ENCODE measurements around the gene PRPF8. TPM values are rescaled to one million over a fixed set of nuclear protein-coding genes. Genes with fewer than 3 reads are reported as not detected.

The PRPF8 gene
- total RNA-seq, 1 experiment from 2014 or later, result 439 TPM

DNA sequence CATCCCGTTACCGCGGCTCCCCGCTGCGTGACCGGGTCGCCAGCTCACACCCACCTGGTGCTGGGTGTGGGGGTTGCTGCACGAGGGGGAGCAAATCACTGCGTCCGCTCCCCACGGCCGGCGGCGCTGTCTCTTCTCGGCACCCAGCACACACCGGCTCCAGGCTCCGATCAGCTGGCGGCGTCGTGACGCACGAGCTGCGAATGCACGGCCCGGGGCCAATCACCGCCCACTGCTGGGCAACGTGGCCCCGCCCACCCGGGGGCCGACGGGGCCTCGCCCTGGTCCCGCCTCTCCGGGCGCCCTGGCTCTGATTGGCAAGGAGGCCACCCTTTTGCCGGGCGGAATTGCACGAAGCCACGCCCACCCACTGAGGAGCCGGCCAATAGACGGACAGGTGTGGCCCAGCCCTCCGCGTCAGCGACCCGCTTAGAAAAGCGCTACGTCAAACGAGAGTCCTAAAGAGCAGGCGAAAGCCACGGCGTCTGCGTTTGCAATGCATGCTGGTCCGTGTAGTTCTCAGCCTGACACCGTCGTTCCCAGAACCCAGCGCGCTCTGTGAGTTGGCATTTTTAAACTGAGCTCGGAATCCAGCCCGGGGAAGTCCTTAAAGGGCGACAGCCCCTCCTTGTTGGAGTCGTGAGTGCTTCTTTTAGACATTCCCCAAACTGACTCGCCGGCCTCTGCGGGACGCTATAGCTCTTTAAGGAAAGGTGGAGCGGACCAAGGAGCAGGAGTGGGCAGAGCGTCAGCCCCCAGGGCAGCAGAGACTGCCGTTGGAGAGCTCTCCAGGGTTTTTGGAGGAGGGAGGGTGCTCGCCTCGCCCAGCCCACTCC, 31.6 kb upstream of the PRPF8 start:
- BruUV-seq (replicated peaks), result no TSS peak

DNA sequence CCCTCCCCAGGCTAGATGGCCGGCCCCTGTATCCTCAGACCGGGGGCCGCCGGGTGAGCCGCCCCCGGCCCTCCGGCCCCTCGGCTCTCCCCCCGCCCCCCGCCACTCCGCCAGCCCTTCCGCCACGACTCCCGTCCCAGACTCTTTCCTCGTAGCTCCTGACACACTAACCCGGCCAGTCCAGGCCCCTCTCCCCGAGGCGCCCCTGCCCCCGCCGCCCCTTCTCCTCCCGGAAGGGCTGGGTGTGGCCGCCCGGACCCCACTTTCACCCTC, 31.1 kb upstream of the PRPF8 start:
- Histone ChIP-seq H3K4me1 (ENCODE audit: insufficient read depth, low read length, poor library complexity, severe bottlenecking) (peaks cover 32% of the 10 kb centered on the region), H3K9me3 (ENCODE audit: low read depth, low read length, poor library complexity, severe bottlenecking) (no peaks in the 10 kb centered on the region), H3K36me3 (ENCODE audit: insufficient read depth, low read length, poor library complexity, severe bottlenecking) (peaks cover 6% of the 10 kb centered on the region), H3K27me3 (replicated peaks; ENCODE audit: insufficient read depth, low read depth, low read length, poor library complexity) (no peaks in the 10 kb centered on the region), H3K27ac (ENCODE audit: low read depth, low read length, poor library complexity, severe bottlenecking) (peak overlapping the region; percentile 85), H3K4me3 (ENCODE audit: low read depth, low read length, poor library complexity, severe bottlenecking) (peak overlapping the region; percentile 60)
- ChIA-PET POLR2A (ENCODE audit: low non-redundant PET) (interaction anchor here (0.7 kb wide), 1 partner anchor 47 kb away, joined by 4 read pairs; no protein-coding TSS in a partner anchor), CTCF (interaction anchor here (0.6 kb wide), 1 partner anchor 135 kb away, joined by 3 read pairs; no protein-coding TSS in a partner anchor)
- DNase-seq (ENCODE audit: low spot score), result no peak
- TF ChIP-seq, protein P1, sequence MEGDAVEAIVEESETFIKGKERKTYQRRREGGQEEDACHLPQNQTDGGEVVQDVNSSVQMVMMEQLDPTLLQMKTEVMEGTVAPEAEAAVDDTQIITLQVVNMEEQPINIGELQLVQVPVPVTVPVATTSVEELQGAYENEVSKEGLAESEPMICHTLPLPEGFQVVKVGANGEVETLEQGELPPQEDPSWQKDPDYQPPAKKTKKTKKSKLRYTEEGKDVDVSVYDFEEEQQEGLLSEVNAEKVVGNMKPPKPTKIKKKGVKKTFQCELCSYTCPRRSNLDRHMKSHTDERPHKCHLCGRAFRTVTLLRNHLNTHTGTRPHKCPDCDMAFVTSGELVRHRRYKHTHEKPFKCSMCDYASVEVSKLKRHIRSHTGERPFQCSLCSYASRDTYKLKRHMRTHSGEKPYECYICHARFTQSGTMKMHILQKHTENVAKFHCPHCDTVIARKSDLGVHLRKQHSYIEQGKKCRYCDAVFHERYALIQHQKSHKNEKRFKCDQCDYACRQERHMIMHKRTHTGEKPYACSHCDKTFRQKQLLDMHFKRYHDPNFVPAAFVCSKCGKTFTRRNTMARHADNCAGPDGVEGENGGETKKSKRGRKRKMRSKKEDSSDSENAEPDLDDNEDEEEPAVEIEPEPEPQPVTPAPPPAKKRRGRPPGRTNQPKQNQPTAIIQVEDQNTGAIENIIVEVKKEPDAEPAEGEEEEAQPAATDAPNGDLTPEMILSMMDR (conservative IDR thresholded peaks at IDR 0.05; ENCODE audit: low read depth, low read length), result no peak
- no peak for TF ChIP-seq EZH2 (IDR thresholded peaks at IDR 0.05; ENCODE audit: borderline replicate concordance, low read depth, low read length, poor library complexity, severe bottlenecking)
- intact Hi-C loops (cut with micrococcal nuclease; ENCODE audit: unreplicated experiment), result loop anchor here (5.0 to 10.0 kb wide), 2 partner anchors 149 to 327 kb away; partner anchors contain the start of gene OVCA2
- no TSS peak for BruUV-seq (replicated peaks)

More for the DNA sequence above, 31.6 kb upstream of the PRPF8 start:
- Histone ChIP-seq H3K9me3 (ENCODE audit: low read depth, low read length, poor library complexity, severe bottlenecking) (no peaks in the 10 kb centered on the region), H3K36me3 (ENCODE audit: insufficient read depth, low read length, poor library complexity, severe bottlenecking) (peaks cover 6% of the 10 kb centered on the region), H3K27ac (ENCODE audit: low read depth, low read length, poor library complexity, severe bottlenecking) (peak overlapping the region; percentile 99), H3K27me3 (replicated peaks; ENCODE audit: insufficient read depth, low read depth, low read length, poor library complexity) (no peaks in the 10 kb centered on the region), H3K4me3 (ENCODE audit: low read depth, low read length, poor library complexity, severe bottlenecking) (peak overlapping the region; percentile 60), H3K4me1 (ENCODE audit: insufficient read depth, low read length, poor library complexity, severe bottlenecking) (peaks cover 28% of the 10 kb centered on the region)
- intact Hi-C loops (cut with micrococcal nuclease; ENCODE audit: unreplicated experiment), result loop anchor here (5.0 to 10.0 kb wide), 2 partner anchors 149 to 326 kb away; partner anchors contain the start of gene OVCA2
- CTCF ChIA-PET, result interaction anchor here (0.5 to 0.6 kb wide), 2 partner anchors 17 to 134 kb away, joined by 3 to 8 read pairs; no protein-coding TSS in a partner anchor
- no peak for TF ChIP-seq EZH2 (IDR thresholded peaks at IDR 0.05; ENCODE audit: borderline replicate concordance, low read depth, low read length, poor library complexity, severe bottlenecking)
- TF ChIP-seq, protein P1 (conservative IDR thresholded peaks at IDR 0.05; ENCODE audit: low read depth, low read length), result no peak; the same call in 1 of the 2 replicates
- peak; percentile 100 for DNase-seq (ENCODE audit: low spot score)
- POLR2A ChIA-PET (ENCODE audit: low non-redundant PET), result interaction anchor here (0.6 to 0.7 kb wide), 5 partner anchors 47 to 947 kb away, joined by 3 to 13 read pairs (median 3); no protein-coding TSS in a partner anchor

DNA sequence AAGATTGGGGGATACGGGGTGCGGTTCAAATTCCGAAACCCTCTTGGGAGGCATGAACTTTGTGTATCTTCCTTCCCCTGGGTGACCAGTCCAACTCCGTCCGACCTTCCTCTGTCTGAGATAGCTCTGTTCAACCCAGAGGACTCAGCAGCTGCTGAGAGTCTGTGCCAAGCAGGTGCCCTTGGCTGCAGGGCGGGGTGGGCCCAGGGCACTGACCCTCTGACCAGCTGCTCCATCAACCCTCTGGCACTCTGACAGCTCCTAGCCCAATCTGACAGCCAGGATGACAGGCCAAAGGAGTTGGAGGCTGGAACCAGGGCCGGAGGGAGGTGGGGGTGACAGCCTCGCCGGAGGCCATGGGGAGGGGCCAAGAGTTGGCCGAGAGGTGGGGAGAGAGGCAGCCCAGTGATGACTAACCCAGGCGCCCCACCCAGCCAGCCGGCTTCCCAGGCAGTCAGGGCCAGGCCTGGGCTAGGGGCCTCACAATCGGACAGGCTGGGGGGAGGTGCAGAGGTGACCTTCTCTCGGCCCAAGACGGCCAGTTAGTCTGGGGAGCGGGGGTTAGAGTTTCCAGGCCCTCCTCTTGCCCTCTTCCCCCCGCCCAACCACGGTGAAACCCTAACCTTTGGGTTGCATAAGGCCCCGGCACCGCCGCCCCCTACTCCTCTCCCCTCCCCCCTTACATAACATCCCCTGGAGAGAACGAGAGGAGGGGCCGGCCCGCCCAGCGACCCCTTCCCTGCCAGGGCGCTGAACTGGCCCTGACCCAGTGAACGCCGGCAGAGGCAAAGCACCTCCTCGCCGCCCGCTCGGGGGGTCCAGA, 30.5 kb upstream of the PRPF8 start:
- peaks cover 36% of the 10 kb centered on the region for H3K4me1 ChIP-seq (ENCODE audit: insufficient read depth, low read length, poor library complexity, severe bottlenecking)
- peak; percentile 41 for DNase-seq (ENCODE audit: low spot score)
- intact Hi-C loops (cut with micrococcal nuclease; ENCODE audit: unreplicated experiment), result loop anchor here (5.0 to 10.0 kb wide), 2 partner anchors 150 to 327 kb away; partner anchors contain the start of gene OVCA2
- H3K4me3 ChIP-seq (ENCODE audit: low read depth, low read length, poor library complexity, severe bottlenecking), result peak overlapping the region; percentile 60
- ChIA-PET POLR2A (ENCODE audit: low non-redundant PET) (no interaction called here), CTCF (interaction anchor here (0.5 to 1.9 kb wide), 3 partner anchors 18 to 136 kb away, joined by 3 to 9 read pairs (median 8); no protein-coding TSS in a partner anchor)
- H3K36me3 ChIP-seq (ENCODE audit: insufficient read depth, low read length, poor library complexity, severe bottlenecking), result peaks cover 6% of the 10 kb centered on the region
- no peaks in the 10 kb centered on the region for H3K9me3 ChIP-seq (ENCODE audit: low read depth, low read length, poor library complexity, severe bottlenecking)
- TF ChIP-seq EZH2 (IDR thresholded peaks at IDR 0.05; ENCODE audit: borderline replicate concordance, low read depth, low read length, poor library complexity, severe bottlenecking), result no peak
- TF ChIP-seq, protein P1 (conservative IDR thresholded peaks at IDR 0.05; ENCODE audit: low read depth, low read length), result no peak
- H3K27ac ChIP-seq (ENCODE audit: low read depth, low read length, poor library complexity, severe bottlenecking), result peak overlapping the region; percentile 85
- BruUV-seq (replicated peaks), result no TSS peak
- H3K27me3 ChIP-seq (replicated peaks; ENCODE audit: insufficient read depth, low read depth, low read length, poor library complexity), result no peaks in the 10 kb centered on the region
